ENCODE measurements around the gene HTR2C.

The HTR2C gene

GRCh38 chrX:114583646-114584374 is at the start of gene HTR2C:
Gene HTR2C (plus strand): TSS chrX:114584086. CDS start chrX:114726937, 142,851 bp downstream.
- DNase-seq (ENCODE audit: extremely low spot score): no peak
- CTCF ChIA-PET: no interaction called here
- POLR2A ChIA-PET: no interaction called here
- TF ChIP-seq CTCF (IDR thresholded peaks at IDR 0.05; ENCODE audit: control extremely low read depth, extremely low read depth, low read depth, missing control alignments): no peak

- DNase-seq (ENCODE audit: extremely low spot score): no peak
- CTCF ChIA-PET: no interaction called here
- TF ChIP-seq CTCF (IDR thresholded peaks at IDR 0.05; ENCODE audit: control extremely low read depth, extremely low read depth, low read depth, missing control alignments): no peak
- POLR2A ChIA-PET: no interaction called here
Observed at GRCh38 chrX:114580336-114580735, 3.5 kb upstream of the HTR2C start.

- POLR2A ChIA-PET: no interaction called here
- no peak for DNase-seq (ENCODE audit: extremely low spot score)
Observed at GRCh38 chrX:114581528-114582263, 2.2 kb upstream of the HTR2C start.

GRCh38 chrX:114582264-114582632 is 1.6 kb upstream of the HTR2C start:
- POLR2A ChIA-PET: no interaction called here
- CTCF ChIA-PET: no interaction called here

More at GRCh38 chrX:114581528-114582263, 2.2 kb upstream of the HTR2C start:
- TF ChIP-seq CTCF (IDR thresholded peaks at IDR 0.05; ENCODE audit: control extremely low read depth, extremely low read depth, low read depth, missing control alignments): no peak
- CTCF ChIA-PET: no interaction called here

GRCh38 chrX:114582698-114583395 is 1.0 kb upstream of the HTR2C start:
- ChIA-PET POLR2A (no interaction called here), CTCF (no interaction called here)
- TF ChIP-seq CTCF (IDR thresholded peaks at IDR 0.05; ENCODE audit: control extremely low read depth, extremely low read depth, low read depth, missing control alignments): no peak
- DNase-seq (ENCODE audit: extremely low spot score): no peak

More at GRCh38 chrX:114582264-114582632, 1.6 kb upstream of the HTR2C start:
- DNase-seq (ENCODE audit: extremely low spot score): no peak
- no peak for TF ChIP-seq CTCF (IDR thresholded peaks at IDR 0.05; ENCODE audit: control extremely low read depth, extremely low read depth, low read depth, missing control alignments)

- CTCF ChIA-PET: no interaction called here
- POLR2A ChIA-PET: no interaction called here
- TF ChIP-seq CTCF (IDR thresholded peaks at IDR 0.05; ENCODE audit: control extremely low read depth, extremely low read depth, low read depth, missing control alignments): no peak
- no peak for DNase-seq (ENCODE audit: extremely low spot score)
Observed at GRCh38 chrX:114584375-114584943, 573 bp downstream of the HTR2C start.

Measured in GM10248 (cell line).